Epithelial cell of esophagus (primary cell): ENCODE data around the gene SHLD1.
A peak's percentile ranks its signal among the peaks of the same experiment; 100 is the strongest.

Experiments
- DNase-seq: peaks from one replicate; pipeline ENCODE4 v3.0.0; 2010; ENCODE audit warnings: low read depth
- H3K4me3 ChIP-seq: 2 replicates; pipeline ENCODE4 v1.5.1; 2011; ENCODE audit warnings: mild to moderate bottlenecking, low read length, control low read depth
- TF ChIP-seq, protein P1 (sequence below): IDR thresholded peaks from 2 replicates; pipeline ENCODE4 v1.5.1; 2011; ENCODE audit warnings: low read depth, mild to moderate bottlenecking, low read length, control low read depth, inconsistent platforms; ENCODE audit not compliant: insufficient read depth; ENCODE audit errors: missing control alignments

Gene SHLD1

DNA sequence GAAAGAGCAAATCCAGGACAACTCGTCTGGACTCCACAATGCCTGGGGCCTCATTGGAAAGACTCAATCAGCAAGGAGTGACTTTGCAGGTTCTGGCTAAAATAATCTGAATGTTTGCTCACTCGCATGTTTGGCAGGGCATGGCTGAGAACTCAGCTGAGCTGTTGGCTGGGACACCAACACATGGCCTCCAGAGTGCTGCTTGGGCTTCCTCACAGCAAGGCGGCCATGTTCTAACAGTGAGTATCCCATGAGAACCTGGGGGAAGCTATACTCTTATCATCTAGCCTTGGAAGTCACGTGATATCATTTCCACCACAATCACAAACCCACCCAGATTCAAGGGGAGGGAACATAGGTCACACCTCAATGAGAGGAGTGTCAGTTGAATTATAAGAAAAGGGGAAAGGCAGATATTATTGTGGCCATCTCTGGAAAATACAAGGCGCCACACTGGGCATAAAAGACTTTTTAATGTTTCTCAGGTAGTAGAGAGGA lies 23.1 kb upstream of the SHLD1 start:
- DNase-seq = no peak
- TF ChIP-seq, protein P1, sequence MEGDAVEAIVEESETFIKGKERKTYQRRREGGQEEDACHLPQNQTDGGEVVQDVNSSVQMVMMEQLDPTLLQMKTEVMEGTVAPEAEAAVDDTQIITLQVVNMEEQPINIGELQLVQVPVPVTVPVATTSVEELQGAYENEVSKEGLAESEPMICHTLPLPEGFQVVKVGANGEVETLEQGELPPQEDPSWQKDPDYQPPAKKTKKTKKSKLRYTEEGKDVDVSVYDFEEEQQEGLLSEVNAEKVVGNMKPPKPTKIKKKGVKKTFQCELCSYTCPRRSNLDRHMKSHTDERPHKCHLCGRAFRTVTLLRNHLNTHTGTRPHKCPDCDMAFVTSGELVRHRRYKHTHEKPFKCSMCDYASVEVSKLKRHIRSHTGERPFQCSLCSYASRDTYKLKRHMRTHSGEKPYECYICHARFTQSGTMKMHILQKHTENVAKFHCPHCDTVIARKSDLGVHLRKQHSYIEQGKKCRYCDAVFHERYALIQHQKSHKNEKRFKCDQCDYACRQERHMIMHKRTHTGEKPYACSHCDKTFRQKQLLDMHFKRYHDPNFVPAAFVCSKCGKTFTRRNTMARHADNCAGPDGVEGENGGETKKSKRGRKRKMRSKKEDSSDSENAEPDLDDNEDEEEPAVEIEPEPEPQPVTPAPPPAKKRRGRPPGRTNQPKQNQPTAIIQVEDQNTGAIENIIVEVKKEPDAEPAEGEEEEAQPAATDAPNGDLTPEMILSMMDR = no peak
- H3K4me3 ChIP-seq = no peak overlapping the region

DNA sequence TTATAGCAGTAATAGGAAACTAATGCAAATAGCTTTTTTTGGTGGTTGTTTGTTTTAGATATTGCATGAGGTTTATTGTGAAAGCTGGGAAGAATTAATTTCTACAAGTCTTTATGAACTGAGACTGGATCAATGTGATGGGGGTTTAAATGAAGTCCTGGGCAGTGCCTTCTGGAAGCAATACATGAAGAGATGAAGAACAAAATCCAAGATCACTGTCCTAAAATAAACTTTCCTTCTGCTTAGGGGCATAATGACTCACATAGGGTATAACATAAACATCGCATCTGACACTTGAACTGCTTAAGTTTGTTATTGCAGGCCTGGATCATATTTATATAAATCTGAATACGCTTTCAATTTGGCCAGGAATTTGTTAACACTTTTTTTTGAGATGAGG lies 20.9 kb upstream of the SHLD1 start:
- DNase-seq = peak; percentile 34
- no peak overlapping the region for H3K4me3 ChIP-seq
- TF ChIP-seq, protein P1 = no peak

DNA sequence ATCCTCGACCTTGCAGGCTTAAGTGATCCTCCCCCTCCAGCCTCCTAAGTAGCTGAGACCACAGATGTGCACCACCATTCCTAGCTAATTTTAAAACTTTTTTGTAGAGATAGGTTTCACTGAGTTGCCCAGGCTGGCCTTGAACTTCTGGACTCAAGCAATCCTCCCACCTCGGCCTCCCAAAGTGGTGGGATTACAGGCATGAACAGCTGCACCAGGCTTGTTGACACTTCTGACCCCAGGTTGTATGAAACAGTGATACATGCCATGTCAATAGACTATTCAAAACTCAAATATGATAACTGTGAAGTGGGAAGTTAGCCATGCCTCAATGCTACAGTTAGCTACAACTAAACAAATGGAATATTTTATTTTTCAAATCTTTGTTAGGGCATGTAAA lies 20.1 kb upstream of the SHLD1 start:
- H3K4me3 ChIP-seq = no peak overlapping the region
- TF ChIP-seq, protein P1 = no peak
- DNase-seq = no peak

DNA sequence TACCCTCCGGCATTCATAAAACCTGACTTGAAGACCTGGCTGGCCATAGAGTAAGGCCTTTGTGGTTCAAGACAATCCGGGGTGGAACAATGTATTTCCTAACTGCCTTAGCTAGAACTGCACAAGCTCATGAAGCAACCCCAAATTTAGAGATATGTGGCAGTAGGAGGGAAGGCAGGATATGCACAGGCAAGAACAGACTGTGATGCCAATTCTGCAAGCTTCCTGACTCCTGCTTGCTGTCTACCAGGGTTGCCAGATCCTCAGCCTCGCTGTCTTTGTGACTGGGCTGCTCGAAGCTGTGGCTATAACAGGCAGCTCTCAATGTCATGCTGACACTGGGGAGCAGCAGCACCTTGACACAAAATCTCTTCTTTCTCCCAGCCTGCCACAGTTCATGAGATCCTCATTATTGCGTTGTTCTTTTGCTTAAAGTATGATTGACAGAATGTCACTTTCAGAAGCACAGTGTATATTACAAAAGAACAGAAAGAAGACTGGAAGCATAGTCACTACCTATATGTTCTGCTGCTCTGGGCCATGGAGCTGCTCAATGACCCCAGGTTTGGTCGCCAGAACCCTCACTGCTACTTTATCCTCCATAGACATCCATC lies 18.3 kb upstream of the SHLD1 start:
- no peak for DNase-seq
- no peak overlapping the region for H3K4me3 ChIP-seq
- TF ChIP-seq, protein P1 = no peak

DNA sequence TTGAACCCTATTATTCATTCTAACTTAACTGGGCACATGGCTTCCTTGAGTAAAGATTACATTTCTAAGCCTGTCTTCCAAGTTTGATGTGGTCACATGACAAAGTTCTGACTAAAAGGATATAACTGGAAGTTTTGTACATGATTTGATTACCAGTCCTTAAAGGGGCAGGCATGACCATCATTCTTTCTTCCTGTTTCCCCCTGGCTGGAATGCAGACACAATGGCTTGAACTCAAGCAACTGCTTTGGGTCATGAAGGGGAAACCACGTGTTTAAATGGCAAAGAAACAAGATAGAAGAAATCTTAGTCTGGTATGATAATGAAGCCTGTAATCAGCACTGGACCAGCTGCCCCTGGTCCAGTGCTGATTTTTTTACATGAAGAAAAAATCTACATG lies 15.6 kb upstream of the SHLD1 start:
- peak; percentile 30 for DNase-seq
- TF ChIP-seq, protein P1 = no peak
- no peak overlapping the region for H3K4me3 ChIP-seq

DNA sequence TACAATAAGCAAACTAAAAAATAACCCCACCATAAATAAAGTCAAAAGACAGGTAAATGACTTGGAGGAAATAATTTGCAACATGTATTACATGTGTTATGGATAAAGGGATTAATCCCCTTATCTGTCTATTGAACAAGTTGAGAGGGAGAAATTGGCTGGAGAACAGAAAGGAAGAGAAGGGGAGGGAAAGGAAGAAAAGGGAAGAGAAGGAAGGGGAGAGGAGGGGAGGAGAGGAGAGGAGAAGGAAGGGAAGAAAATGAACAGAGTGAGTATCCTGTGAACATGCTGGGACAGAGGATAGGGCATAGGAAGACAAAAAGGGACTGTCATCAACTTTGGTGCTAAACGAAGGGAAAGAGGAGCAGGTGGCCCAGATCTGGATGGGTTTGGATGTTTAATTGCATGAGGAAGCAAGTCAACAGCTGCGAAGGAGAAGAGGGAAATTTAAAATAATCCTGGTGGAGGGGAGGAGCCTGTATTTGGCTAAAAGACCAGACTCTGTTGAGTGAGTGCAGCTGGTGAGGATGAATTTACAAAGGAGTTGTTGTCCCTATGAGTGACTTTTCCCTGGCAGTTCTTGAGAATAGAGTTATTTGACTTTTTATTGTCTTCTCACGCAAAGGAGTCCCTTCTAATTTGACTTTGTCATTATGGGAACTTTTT lies 14.2 kb upstream of the SHLD1 start:
- DNase-seq = no peak
- TF ChIP-seq, protein P1 = no peak
- no peak overlapping the region for H3K4me3 ChIP-seq

DNA sequence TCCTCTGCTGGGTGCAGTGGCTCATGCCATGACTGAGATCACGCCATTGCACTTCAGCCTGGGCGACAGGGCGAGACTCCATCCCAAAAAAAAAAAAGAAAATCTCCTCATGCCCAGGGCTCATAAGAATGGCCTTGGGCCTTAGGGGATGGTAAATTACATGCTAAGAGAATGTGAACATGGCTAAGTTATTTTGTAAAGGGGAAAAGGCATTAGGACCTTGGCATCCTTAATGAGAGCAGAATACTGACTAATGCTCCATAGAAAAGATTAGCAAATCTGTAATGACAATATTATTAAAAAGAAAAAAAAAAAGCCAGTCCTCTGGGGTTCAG lies 12.6 kb upstream of the SHLD1 start:
- no peak for DNase-seq
- TF ChIP-seq, protein P1 = no peak
- H3K4me3 ChIP-seq = no peak overlapping the region
